Karpas-422 (cell line): ENCODE results near the gene LRP10. TPM values are rescaled to one million over a fixed set of nuclear protein-coding genes. Genes with fewer than 3 reads are reported as not detected.
"Not testable (repeated sequence)": the region's sequence is repeated elsewhere in the genome, so short reads cannot be mapped to it uniquely, and the experiment has no call there.

Experiments used
- DNase-seq: peaks from one replicate; pipeline ENCODE4 v3.0.0-alpha.2; 2015
- H2AFZ ChIP-seq: fragments of 200-600 bp; sonication (generic); 2 replicates; pipeline ENCODE4 v1.6.1; 2014; ENCODE audit warnings: antibody characterized with exemption, low read length, mixed read lengths
- H3K27ac ChIP-seq: fragments of 200-600 bp; sonication (generic); 2 replicates; pipeline ENCODE4 v1.5.1; 2014; ENCODE audit warnings: mild to moderate bottlenecking, low read length, moderate library complexity
- H3K27me3 ChIP-seq: fragments of 200-600 bp; sonication (generic); 2 replicates; pipeline ENCODE4 v1.6.1; 2014; ENCODE audit warnings: low read length, mixed read lengths
- H3K36me3 ChIP-seq: fragments of 200-600 bp; sonication (generic); 2 replicates; pipeline ENCODE4 v1.6.1; 2014; ENCODE audit warnings: low read length, mixed read lengths; ENCODE audit not compliant: insufficient read depth
- H3K4me1 ChIP-seq: fragments of 200-600 bp; sonication (generic); 2 replicates; pipeline ENCODE4 v1.6.1; 2014; ENCODE audit warnings: mild to moderate bottlenecking, low read length, mixed read lengths
- H3K4me2 ChIP-seq: fragments of 200-600 bp; sonication (generic); 2 replicates; pipeline ENCODE4 v1.6.1; 2014; ENCODE audit warnings: low read length, low read depth, mild to moderate bottlenecking; ENCODE audit not compliant: poor library complexity, severe bottlenecking
- H3K4me3 ChIP-seq: fragments of 200-600 bp; sonication (generic); 2 replicates; pipeline ENCODE4 v1.5.1; 2014; ENCODE audit warnings: mild to moderate bottlenecking, antibody characterized with exemption, low read length, mixed read lengths
- H3K79me2 ChIP-seq: fragments of 200-600 bp; sonication (generic); 2 replicates; pipeline ENCODE4 v1.6.1; 2014; ENCODE audit warnings: mild to moderate bottlenecking, low read length, mixed read lengths
- H3K9ac ChIP-seq: fragments of 200-600 bp; sonication (generic); 2 replicates; pipeline ENCODE4 v1.6.0; 2014; ENCODE audit warnings: low read length
- H3K9me2 ChIP-seq: fragments of 200-600 bp; sonication (generic), shearing (Covaris generic); replicated peaks from 2 replicates; pipeline ENCODE4 v1.6.0; 2014; ENCODE audit warnings: mild to moderate bottlenecking, low read length, moderate library complexity; ENCODE audit not compliant: insufficient read depth
- H3K9me3 ChIP-seq: fragments of 300-700, 200-600 bp; sonication (generic); 2 replicates; pipeline ENCODE4 v1.6.1; 2014; ENCODE audit warnings: low read length, mixed read lengths
- H4K20me1 ChIP-seq: fragments of 200-600 bp; sonication (generic); 2 replicates; pipeline ENCODE4 v1.6.1; 2014; ENCODE audit warnings: mild to moderate bottlenecking, antibody characterized with exemption, low read length, low read depth; ENCODE audit not compliant: insufficient read depth
- total RNA-seq: library from RNA; depleted of rRNA; stranded (reverse); fragments of >200 nt; shearing (Covaris generic); gene quantifications from 2 replicates; pipeline ENCODE4 v1.2.3, GENCODE V29; 2014; ENCODE audit warnings: low replicate concordance

The LRP10 gene
- total RNA-seq, 1 experiment from 2014 or later: 43.1 TPM

DNA sequence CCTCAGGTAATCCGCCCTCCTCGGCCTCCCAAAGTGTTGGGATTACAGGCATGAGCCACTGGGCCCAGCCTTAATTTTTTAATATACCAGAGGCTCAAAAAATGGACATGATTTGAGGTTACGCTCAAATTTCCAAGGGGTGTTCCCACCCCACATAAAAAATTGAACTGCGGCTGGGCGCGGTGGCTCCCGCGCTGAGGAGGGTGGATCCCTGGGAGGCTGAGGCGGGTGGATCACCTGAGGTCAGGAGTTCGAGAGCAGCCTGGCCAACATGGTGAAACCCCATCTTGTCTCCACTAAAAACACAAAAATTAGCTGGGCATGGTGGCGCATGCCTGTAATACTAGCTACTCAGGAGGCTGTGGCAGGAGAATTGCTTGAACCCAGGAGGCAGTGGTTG, 17.2 kb upstream of the LRP10 start:
- not testable (repeated sequence) for DNase-seq, H3K4me1 ChIP-seq, H4K20me1 ChIP-seq, H3K9me3 ChIP-seq, H3K27me3 ChIP-seq, H3K79me2 ChIP-seq, H3K9ac ChIP-seq, H2AFZ ChIP-seq, H3K4me3 ChIP-seq, H3K36me3 ChIP-seq, H3K9me2 ChIP-seq, H3K27ac ChIP-seq, H3K4me2 ChIP-seq

DNA sequence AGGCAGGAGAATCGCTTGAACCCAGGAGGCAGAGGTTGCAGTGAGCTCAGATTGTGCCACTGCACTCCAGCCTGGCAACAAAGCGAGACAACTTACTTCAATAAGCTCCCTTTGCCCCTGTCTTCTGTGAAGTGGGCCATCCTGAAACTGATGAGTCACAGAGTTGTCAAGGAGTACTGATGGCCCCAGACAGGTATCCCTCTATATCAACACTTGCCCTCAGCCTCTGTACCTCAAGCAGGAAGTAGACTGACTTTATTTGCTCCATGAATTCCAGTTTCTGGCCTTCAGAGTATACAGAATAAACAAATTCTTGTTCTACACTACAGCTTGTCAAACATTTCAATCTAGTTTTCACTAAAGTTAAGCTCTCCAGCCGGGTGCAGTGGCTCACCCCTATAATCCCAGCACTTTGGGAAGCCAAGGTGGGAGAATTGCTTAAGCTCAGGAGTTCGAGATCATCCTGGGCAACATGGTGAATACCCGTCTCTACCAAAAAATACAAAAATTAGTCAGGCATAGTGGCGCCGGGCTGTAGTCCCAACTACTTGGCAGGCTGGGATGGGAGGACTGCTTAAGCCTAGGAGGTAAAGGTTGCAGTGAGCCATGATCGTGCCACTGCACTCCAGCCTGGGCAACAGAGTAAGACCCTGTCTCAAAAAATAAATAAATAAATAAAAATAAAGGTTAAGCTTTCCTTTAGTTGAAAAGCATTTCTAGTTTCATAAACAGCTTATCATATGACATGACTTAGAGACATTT, 16.4 kb upstream of the LRP10 start:
- Histone ChIP-seq H3K9me2 (no peaks in the 10 kb centered on the region), H3K27me3 (no peaks in the 10 kb centered on the region), H3K36me3 (no peaks in the 10 kb centered on the region), H3K9me3 (no peaks in the 10 kb centered on the region), H4K20me1 (no peaks in the 10 kb centered on the region), H3K4me2 (no peak overlapping the region), H3K9ac (no peak overlapping the region), H3K4me3 (no peak overlapping the region), H3K4me1 (peaks cover 3% of the 10 kb centered on the region), H3K27ac (no peak overlapping the region), H2AFZ (no peak overlapping the region), H3K79me2 (no peaks in the 10 kb centered on the region)
- no peak for DNase-seq

- Histone ChIP-seq H3K27me3 (no peaks in the 10 kb centered on the region), H3K9ac (no peak overlapping the region), H3K36me3 (no peaks in the 10 kb centered on the region), H3K4me2 (no peak overlapping the region), H3K4me3 (no peak overlapping the region), H3K27ac (no peak overlapping the region), H3K79me2 (no peaks in the 10 kb centered on the region), H3K9me2 (no peaks in the 10 kb centered on the region), H3K4me1 (peaks cover 3% of the 10 kb centered on the region), H3K9me3 (no peaks in the 10 kb centered on the region), H2AFZ (no peak overlapping the region), H4K20me1 (no peaks in the 10 kb centered on the region)
- DNase-seq: no peak
Measured at GRCh38 chr14:22856428-22856827, 15.1 kb upstream of the LRP10 start.

DNA sequence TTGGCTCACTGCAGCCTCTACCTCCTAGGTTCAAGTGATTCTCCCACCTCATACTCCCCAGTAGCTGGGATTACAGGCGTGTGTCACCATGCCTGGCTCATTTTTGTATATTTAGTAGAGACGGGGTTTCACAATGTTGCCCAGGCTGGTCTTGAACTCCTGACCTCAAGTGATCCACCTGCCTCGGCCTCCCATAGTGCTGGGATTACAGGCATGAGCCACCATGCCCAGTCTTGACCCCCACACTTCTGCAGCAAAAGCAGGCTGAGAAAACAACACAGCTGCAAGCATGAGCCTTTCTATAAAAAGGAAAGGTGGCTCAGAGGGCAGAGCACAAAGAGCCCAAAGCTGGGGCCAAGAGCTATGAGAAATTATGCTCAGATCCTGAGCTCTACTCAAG, 11.2 kb upstream of the LRP10 start:
- H2AFZ ChIP-seq, H3K79me2 ChIP-seq, H3K4me3 ChIP-seq, H3K9ac ChIP-seq, DNase-seq, H3K9me2 ChIP-seq, H3K4me1 ChIP-seq, H3K36me3 ChIP-seq, H3K9me3 ChIP-seq, H3K27ac ChIP-seq, H4K20me1 ChIP-seq, H3K27me3 ChIP-seq, H3K4me2 ChIP-seq: not testable (repeated sequence)

GRCh38 chr14:22861651-22862050, 9.9 kb upstream of the LRP10 start:
- H4K20me1 ChIP-seq: no peaks in the 10 kb centered on the region
- H3K4me2 ChIP-seq: no peak overlapping the region
- no peak overlapping the region for H2AFZ ChIP-seq
- H3K4me3 ChIP-seq: no peak overlapping the region
- no peaks in the 10 kb centered on the region for H3K4me1 ChIP-seq
- H3K9me2 ChIP-seq: no peaks in the 10 kb centered on the region
- no peaks in the 10 kb centered on the region for H3K36me3 ChIP-seq
- H3K9me3 ChIP-seq: no peaks in the 10 kb centered on the region
- no peak for DNase-seq
- H3K27ac ChIP-seq: no peak overlapping the region
- H3K79me2 ChIP-seq: no peaks in the 10 kb centered on the region
- H3K9ac ChIP-seq: no peak overlapping the region
- H3K27me3 ChIP-seq: no peaks in the 10 kb centered on the region

DNA sequence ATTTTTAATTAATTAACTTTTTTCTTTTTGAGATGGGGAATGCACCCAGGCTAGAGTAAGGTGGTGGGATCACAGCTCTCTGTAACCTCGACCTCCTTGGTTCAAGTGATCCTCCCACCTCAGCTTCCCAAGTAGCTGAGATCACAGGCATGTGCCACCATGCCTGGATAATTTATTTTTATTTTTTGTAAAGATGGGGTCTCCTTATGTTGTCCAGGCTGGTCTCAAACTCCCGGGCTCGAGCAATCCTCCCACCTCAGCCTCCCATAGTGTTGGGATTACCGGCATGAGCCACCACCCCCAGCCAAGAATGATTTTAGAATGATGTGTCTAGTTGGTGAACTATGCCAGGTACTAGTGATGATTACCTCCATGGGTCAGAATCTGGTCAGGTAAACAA, 6.6 kb upstream of the LRP10 start:
- Histone ChIP-seq H3K4me3 (no peak overlapping the region), H4K20me1 (no peaks in the 10 kb centered on the region), H3K27ac (no peak overlapping the region), H3K9me2 (no peaks in the 10 kb centered on the region), H3K36me3 (no peaks in the 10 kb centered on the region), H2AFZ (no peak overlapping the region), H3K9me3 (no peaks in the 10 kb centered on the region), H3K9ac (no peak overlapping the region), H3K4me2 (no peak overlapping the region), H3K27me3 (no peaks in the 10 kb centered on the region), H3K4me1 (peaks cover 1% of the 10 kb centered on the region), H3K79me2 (no peaks in the 10 kb centered on the region)
- no peak for DNase-seq

DNA sequence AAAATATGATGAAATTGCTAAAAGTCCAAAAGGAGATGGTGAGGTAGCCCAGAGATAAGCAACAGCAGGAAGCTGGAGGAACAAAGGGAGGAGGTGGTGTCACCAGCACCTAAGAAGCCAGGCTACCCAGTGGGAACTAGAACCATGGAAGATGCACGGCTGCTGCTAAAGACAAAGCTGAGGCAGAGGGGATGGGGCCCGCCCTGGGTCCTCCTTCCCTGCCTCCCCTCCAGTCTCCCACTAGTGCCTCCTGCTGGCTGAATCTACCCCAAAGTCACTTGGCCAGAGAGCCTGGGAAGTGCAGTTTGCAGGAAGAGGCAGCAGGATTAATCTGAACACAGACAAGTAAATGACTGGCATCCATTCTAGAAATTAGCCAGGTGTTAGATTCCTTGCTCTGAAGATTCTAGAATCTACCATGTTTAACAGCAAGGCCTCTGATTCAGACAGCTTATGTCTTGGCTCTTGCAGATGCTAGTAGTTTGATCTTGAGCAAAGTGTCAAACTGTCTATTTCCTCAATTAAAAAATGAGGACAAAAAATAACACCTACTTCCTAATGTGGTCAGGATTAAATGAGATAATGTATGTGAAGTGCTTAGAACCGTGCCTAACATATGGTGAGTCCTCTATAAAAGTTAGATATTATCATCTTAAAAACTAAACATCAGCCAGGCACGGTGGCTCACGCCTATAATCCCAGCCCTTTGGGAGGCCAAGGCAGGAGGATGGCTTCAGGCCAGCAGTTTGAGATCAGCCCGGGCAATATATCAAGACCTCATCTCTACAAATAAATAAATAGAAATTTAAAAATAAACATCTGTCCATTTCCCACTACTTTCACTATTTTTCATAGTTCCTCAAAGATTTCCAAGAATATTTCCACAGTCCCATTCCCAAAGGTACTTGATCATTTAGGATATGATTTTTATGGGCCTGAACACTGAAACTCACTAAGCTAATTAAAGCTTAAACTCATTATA, 5.8 kb upstream of the LRP10 start:
- Histone ChIP-seq H3K27ac (no peak overlapping the region), H3K4me2 (no peak overlapping the region), H3K36me3 (no peaks in the 10 kb centered on the region)

DNA sequence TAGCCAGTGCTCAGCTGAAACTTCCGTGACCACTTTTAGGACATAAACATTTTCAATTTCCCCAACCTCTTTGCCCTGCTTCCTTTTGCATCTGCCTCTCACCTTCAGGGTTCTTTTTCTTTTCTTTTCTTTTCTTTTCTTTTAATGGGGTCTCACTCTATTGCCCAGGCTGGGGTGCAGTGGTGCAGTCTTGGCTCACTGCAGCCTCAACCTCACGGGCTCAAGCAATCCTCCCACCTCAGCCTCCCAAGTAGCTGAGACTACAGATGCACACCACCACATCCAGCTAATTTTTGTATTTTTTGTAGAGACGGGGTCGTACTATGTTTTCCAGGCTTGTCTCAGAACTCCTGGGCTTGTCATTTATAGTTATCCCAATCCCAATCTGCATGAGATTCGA, 4.7 kb upstream of the LRP10 start:
- no peaks in the 10 kb centered on the region for H4K20me1 ChIP-seq
- no peak overlapping the region for H3K9ac ChIP-seq
- no peak overlapping the region for H2AFZ ChIP-seq
- H3K79me2 ChIP-seq: no peaks in the 10 kb centered on the region
- H3K36me3 ChIP-seq: no peaks in the 10 kb centered on the region
- no peak overlapping the region for H3K27ac ChIP-seq
- no peaks in the 10 kb centered on the region for H3K27me3 ChIP-seq
- H3K4me1 ChIP-seq: peaks cover 16% of the 10 kb centered on the region
- H3K9me3 ChIP-seq: no peaks in the 10 kb centered on the region
- no peaks in the 10 kb centered on the region for H3K9me2 ChIP-seq
- H3K4me2 ChIP-seq: no peak overlapping the region
- H3K4me3 ChIP-seq: no peak overlapping the region
- DNase-seq: no peak

More for the DNA sequence above, 5.8 kb upstream of the LRP10 start:
- H3K9me2 ChIP-seq: no peaks in the 10 kb centered on the region
- H3K27me3 ChIP-seq: no peaks in the 10 kb centered on the region
- H3K9ac ChIP-seq: no peak overlapping the region
- peak; percentile 79 for DNase-seq
- no peaks in the 10 kb centered on the region for H3K79me2 ChIP-seq
- H3K4me3 ChIP-seq: no peak overlapping the region
- peaks cover 9% of the 10 kb centered on the region for H3K4me1 ChIP-seq
- H3K9me3 ChIP-seq: no peaks in the 10 kb centered on the region
- no peak overlapping the region for H2AFZ ChIP-seq
- no peaks in the 10 kb centered on the region for H4K20me1 ChIP-seq
